Measurements from ENCODE around the gene GPR21.

The GPR21 gene

DNA sequence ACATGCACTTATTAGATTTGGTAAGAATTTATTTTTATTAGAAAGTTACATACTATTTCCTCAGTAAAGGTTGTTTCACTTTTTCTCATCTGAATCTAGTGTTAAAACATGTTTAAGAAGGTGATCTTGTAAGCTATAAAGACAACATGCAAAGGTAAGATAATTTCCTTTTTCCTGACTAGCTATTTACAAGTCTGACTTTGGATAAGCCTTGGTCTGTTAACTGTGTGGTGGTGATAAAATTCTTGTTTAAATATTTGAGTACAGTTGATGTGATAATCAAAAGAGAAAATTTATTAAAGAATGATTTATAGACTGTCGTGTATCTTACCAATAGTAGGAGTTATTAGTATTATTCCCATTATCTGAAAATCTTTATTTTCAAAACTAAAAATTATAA is 36.9 kb upstream of the GPR21 start:
- DNase-seq = no peak
- no peaks in the 10 kb centered on the region for H3K9me3 ChIP-seq
- H3K27me3 ChIP-seq = no peaks in the 10 kb centered on the region
- H3K4me1 ChIP-seq = no peaks in the 10 kb centered on the region
- H3K36me3 ChIP-seq = peaks cover 13% of the 10 kb centered on the region
- no peak overlapping the region for H3K4me3 ChIP-seq (ENCODE audit: low read depth, low read length)
- TF ChIP-seq, protein P1, sequence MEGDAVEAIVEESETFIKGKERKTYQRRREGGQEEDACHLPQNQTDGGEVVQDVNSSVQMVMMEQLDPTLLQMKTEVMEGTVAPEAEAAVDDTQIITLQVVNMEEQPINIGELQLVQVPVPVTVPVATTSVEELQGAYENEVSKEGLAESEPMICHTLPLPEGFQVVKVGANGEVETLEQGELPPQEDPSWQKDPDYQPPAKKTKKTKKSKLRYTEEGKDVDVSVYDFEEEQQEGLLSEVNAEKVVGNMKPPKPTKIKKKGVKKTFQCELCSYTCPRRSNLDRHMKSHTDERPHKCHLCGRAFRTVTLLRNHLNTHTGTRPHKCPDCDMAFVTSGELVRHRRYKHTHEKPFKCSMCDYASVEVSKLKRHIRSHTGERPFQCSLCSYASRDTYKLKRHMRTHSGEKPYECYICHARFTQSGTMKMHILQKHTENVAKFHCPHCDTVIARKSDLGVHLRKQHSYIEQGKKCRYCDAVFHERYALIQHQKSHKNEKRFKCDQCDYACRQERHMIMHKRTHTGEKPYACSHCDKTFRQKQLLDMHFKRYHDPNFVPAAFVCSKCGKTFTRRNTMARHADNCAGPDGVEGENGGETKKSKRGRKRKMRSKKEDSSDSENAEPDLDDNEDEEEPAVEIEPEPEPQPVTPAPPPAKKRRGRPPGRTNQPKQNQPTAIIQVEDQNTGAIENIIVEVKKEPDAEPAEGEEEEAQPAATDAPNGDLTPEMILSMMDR (IDR thresholded peaks at IDR 0.05; ENCODE audit: low read depth, low read length) = no peak

DNA sequence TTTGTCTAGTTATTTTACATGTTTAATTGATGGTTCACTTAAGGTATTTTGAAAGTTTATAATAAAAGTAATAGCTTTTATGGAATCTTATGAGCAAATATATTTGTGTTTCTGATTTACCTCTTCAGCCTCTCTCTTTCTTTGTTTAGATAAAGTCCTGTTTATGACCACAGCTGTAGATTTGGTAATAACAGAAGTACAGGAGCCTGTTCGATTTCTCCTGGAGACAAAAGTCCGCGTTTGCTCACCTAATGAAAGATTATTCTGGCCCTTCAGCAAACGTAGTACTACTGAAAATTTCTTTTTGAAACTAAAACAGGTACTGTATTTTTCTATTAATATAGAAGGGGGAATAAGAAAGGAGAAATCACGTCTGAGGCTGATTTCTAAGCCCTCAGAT is 35.0 kb upstream of the GPR21 start:
- no peak overlapping the region for H3K4me3 ChIP-seq (ENCODE audit: low read depth, low read length)
- H3K27me3 ChIP-seq = no peaks in the 10 kb centered on the region
- no peak for DNase-seq
- H3K9me3 ChIP-seq = no peaks in the 10 kb centered on the region
- TF ChIP-seq, protein P1 (IDR thresholded peaks at IDR 0.05; ENCODE audit: low read depth, low read length) = no peak
- H3K36me3 ChIP-seq = peaks cover 10% of the 10 kb centered on the region
- peaks cover 7% of the 10 kb centered on the region for H3K4me1 ChIP-seq

DNA sequence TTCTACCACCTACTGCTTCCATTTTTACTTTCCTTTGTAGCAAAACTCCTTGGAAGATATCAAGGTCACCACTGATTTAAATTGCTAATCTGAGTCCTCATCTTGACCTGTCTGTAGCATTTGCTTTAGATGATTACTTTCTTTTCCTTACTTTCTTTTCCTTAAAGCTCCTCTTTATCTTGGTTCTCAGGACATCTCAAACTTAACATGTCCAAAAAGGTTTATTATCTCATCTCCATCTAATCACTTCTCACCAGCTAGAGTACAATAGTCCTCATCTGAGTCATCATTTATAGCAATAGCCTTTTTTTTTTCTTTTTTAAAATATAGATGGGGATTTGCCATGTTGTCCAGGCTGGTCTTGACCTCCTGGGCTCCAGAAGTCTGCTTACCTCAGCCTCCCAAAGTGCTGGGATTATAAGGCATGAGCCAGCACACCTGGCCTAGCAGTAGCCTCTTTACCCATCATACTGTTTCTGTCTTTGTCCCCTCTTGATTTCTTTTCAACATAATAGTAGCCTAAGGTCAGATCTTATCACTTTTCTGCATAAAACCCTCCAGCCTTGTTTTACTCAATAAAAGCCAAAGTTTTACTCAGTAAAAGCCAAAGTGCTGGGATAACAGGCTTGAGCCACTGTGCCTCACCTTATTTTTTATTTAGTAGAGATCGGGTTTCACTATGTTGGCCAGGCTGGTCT is 32.9 kb upstream of the GPR21 start:
- no peak for DNase-seq
- no peak overlapping the region for H3K4me3 ChIP-seq (ENCODE audit: low read depth, low read length)
- H3K4me1 ChIP-seq = peaks cover 7% of the 10 kb centered on the region
- no peaks in the 10 kb centered on the region for H3K9me3 ChIP-seq
- TF ChIP-seq, protein P1 (IDR thresholded peaks at IDR 0.05; ENCODE audit: low read depth, low read length) = no peak
- peaks cover 15% of the 10 kb centered on the region for H3K36me3 ChIP-seq
- H3K27me3 ChIP-seq = no peaks in the 10 kb centered on the region

DNA sequence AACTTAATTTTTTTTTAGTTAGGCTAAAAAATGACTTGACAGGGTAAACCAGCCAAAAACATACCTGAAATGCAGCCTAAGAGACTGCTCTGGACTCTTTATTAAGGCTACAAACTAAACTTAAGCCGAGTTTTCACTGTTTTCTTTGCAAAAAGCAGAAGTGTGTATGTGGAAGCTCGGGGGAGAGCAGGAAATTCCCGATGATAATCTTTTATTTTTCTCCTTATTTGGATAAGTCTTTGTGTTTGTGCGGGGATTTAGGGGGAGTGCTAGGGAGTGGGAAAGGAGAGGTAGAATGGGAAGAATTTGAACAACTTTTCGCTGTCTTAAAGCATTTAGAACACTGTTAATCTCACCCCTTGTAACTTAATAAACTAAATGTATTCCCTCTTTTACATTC is 30.7 kb upstream of the GPR21 start:
- no peak for DNase-seq
- Histone ChIP-seq H3K36me3 (peaks cover 15% of the 10 kb centered on the region), H3K4me3 (ENCODE audit: low read depth, low read length) (no peak overlapping the region), H3K27me3 (no peaks in the 10 kb centered on the region), H3K4me1 (peaks cover 7% of the 10 kb centered on the region), H3K9me3 (no peaks in the 10 kb centered on the region)
- TF ChIP-seq, protein P1 (IDR thresholded peaks at IDR 0.05; ENCODE audit: low read depth, low read length) = no peak

DNA sequence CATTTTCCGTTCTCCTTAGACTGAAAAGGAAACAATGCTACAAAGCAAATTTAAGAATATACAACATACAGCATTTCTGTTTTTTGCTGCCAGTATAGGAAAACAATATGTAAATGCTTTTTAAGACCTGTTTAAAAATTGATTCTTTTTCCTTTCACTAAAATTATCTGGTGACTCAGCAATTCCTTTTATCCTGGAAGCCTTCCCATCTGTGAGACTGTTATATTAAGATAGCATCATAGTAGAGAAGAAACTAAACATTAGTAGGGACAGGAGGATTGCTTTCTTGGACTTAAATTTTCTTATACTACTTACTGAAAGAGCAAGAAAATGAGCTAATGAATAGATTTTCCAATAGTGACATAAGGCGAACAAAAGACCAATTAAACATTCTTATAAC is 30.0 kb upstream of the GPR21 start:
- DNase-seq = no peak
- peaks cover 7% of the 10 kb centered on the region for H3K4me1 ChIP-seq
- H3K27me3 ChIP-seq = no peaks in the 10 kb centered on the region
- TF ChIP-seq, protein P1 (IDR thresholded peaks at IDR 0.05; ENCODE audit: low read depth, low read length) = no peak
- peaks cover 15% of the 10 kb centered on the region for H3K36me3 ChIP-seq
- H3K4me3 ChIP-seq (ENCODE audit: low read depth, low read length) = no peak overlapping the region
- H3K9me3 ChIP-seq = no peaks in the 10 kb centered on the region

DNA sequence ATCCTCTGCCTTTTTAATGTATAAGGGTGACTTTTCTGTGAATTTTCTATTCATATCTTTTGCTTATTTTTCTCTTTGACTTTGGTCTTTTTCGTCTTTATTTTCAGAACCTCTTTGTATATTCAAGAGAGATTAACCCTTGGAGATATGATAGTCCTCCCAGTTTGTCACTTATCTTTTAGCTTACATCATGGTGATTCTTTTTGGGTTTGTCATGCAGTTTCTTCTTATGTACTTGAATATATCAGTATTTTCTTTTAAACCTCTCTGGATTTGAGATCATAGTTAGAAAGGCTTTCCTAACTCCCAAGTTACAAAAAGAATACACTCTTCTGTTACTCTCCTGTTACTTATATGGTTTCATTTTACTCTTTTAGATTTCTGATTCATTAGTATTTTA is 27.5 kb upstream of the GPR21 start:
- TF ChIP-seq, protein P1 (IDR thresholded peaks at IDR 0.05; ENCODE audit: low read depth, low read length) = no peak

More for the DNA sequence above, 27.5 kb upstream of the GPR21 start:
- Histone ChIP-seq H3K9me3 (no peaks in the 10 kb centered on the region), H3K4me1 (peaks cover 7% of the 10 kb centered on the region), H3K27me3 (no peaks in the 10 kb centered on the region), H3K36me3 (peaks cover 15% of the 10 kb centered on the region), H3K4me3 (ENCODE audit: low read depth, low read length) (no peak overlapping the region)
- no peak for DNase-seq

Data from BE2C (cell line).